H9 (cell line): ENCODE results near the gene PALS2. TPM values are rescaled to one million over a fixed set of nuclear protein-coding genes. Genes with fewer than 3 reads are reported as not detected.

Experiments used
- DNase-seq: peaks from one replicate; pipeline ENCODE4 v3.0.0-alpha.2; 2017
- H2AFZ ChIP-seq: one replicate; pipeline ENCODE4 v1.6.1; 2013; ENCODE audit warnings: mild to moderate bottlenecking, low read length, control low read depth, moderate library complexity
- H2AK5ac ChIP-seq: 2 replicates; pipeline ENCODE4 v1.6.1; 2013; ENCODE audit warnings: low read length, control low read depth, mixed read lengths; ENCODE audit not compliant: insufficient read length
- H2BK120ac ChIP-seq: one replicate; pipeline ENCODE4 v1.6.1; 2013; ENCODE audit warnings: low read depth, mild to moderate bottlenecking, low read length, control low read depth, inconsistent platforms; ENCODE audit not compliant: poor library complexity, severe bottlenecking
- H2BK12ac ChIP-seq: 2 replicates; pipeline ENCODE4 v1.6.1; 2013; ENCODE audit warnings: low read length, control low read depth, mixed read lengths, low read depth; ENCODE audit not compliant: insufficient read length
- H2BK15ac ChIP-seq: 2 replicates; pipeline ENCODE4 v1.6.1; 2013; ENCODE audit warnings: low read depth, low read length, control low read depth
- H2BK20ac ChIP-seq: one replicate; pipeline ENCODE4 v1.6.1; 2013; ENCODE audit warnings: low read depth, mild to moderate bottlenecking, low read length, control low read depth, inconsistent platforms; ENCODE audit not compliant: poor library complexity, severe bottlenecking
- H2BK5ac ChIP-seq: 2 replicates; pipeline ENCODE4 v1.6.1; 2013; ENCODE audit warnings: low read length, control low read depth, mixed read lengths; ENCODE audit not compliant: insufficient read length
- H3K14ac ChIP-seq: 2 replicates; pipeline ENCODE4 v1.6.1; 2013; ENCODE audit warnings: low read length, control low read depth; ENCODE audit not compliant: insufficient read depth
- H3K18ac ChIP-seq: 2 replicates; pipeline ENCODE4 v1.6.1; 2013; ENCODE audit warnings: low read depth, mild to moderate bottlenecking, mixed read lengths, low read length, control low read depth; ENCODE audit not compliant: insufficient read length
- H3K23ac ChIP-seq: 2 replicates; pipeline ENCODE4 v1.6.1; 2013; ENCODE audit warnings: low read length, control low read depth, mixed read lengths, low read depth; ENCODE audit not compliant: insufficient read length
- H3K23me2 ChIP-seq: 2 replicates; pipeline ENCODE4 v1.6.1; 2013; ENCODE audit warnings: low read depth, mild to moderate bottlenecking, mixed read lengths, low read length, control low read depth; ENCODE audit not compliant: insufficient read length, poor library complexity, severe bottlenecking
- H3K27ac ChIP-seq: 2 replicates; pipeline ENCODE4 v1.5.1; 2013; ENCODE audit warnings: low read length, control low read depth, mixed read lengths, low read depth; ENCODE audit not compliant: insufficient read length
- H3K27me3 ChIP-seq: 2 replicates; pipeline ENCODE4 v1.6.1; 2013; ENCODE audit warnings: low read length, control low read depth, inconsistent platforms; ENCODE audit not compliant: insufficient read depth
- H3K4ac ChIP-seq: 2 replicates; pipeline ENCODE4 v1.6.1; 2013; ENCODE audit warnings: low read depth, mild to moderate bottlenecking, control low read depth, inconsistent platforms, low read length, moderate library complexity
- H3K4me1 ChIP-seq: 2 replicates; pipeline ENCODE4 v1.6.1; 2013; ENCODE audit warnings: low read length, control low read depth, inconsistent platforms; ENCODE audit not compliant: insufficient read depth
- H3K4me2 ChIP-seq: 2 replicates; pipeline ENCODE4 v1.6.1; 2013; ENCODE audit warnings: low read length, control low read depth, mixed read lengths; ENCODE audit not compliant: insufficient read length, insufficient read depth
- H3K56ac ChIP-seq: 2 replicates; pipeline ENCODE4 v1.6.1; 2013; ENCODE audit warnings: low read depth, mild to moderate bottlenecking, mixed read lengths, low read length, control low read depth; ENCODE audit not compliant: insufficient read length
- H3K79me1 ChIP-seq: 2 replicates; pipeline ENCODE4 v1.6.1; 2013; ENCODE audit warnings: low read depth, mild to moderate bottlenecking, moderate library complexity, low read length, control low read depth, inconsistent platforms; ENCODE audit not compliant: insufficient read depth, poor library complexity, severe bottlenecking
- H3K79me2 ChIP-seq: 2 replicates; pipeline ENCODE4 v1.6.1; 2013; ENCODE audit warnings: low read length, control low read depth, inconsistent platforms; ENCODE audit not compliant: insufficient read depth
- H3K9ac ChIP-seq: 2 replicates; pipeline ENCODE4 v1.6.1; 2013; ENCODE audit warnings: low read length, control low read depth, mixed read lengths; ENCODE audit not compliant: insufficient read length; ENCODE audit errors: extremely low read depth
- H3K9me3 ChIP-seq: one replicate; pipeline ENCODE4 v1.6.1; 2013; ENCODE audit warnings: low read depth, low read length, inconsistent platforms; ENCODE audit not compliant: control insufficient read depth
- H3T11ph ChIP-seq: one replicate; pipeline ENCODE4 v1.6.1; 2013; ENCODE audit warnings: mild to moderate bottlenecking, low read length, control low read depth, inconsistent platforms
- H4K20me1 ChIP-seq: one replicate; pipeline ENCODE4 v1.6.1; 2013; ENCODE audit not compliant: control insufficient read depth, insufficient read length, insufficient read depth
- H4K5ac ChIP-seq: 2 replicates; pipeline ENCODE4 v1.6.1; 2013; ENCODE audit warnings: low read depth, mild to moderate bottlenecking, mixed read lengths, low read length, control low read depth; ENCODE audit not compliant: insufficient read length
- H4K8ac ChIP-seq: replicated peaks from 2 replicates; pipeline ENCODE4 v1.6.1; 2013; ENCODE audit warnings: low read length, control low read depth, mixed read lengths, low read depth; ENCODE audit not compliant: insufficient read length
- H4K91ac ChIP-seq: 2 replicates; pipeline ENCODE4 v1.6.1; 2013; ENCODE audit warnings: low read depth, mild to moderate bottlenecking, moderate library complexity, mixed read lengths, low read length, control low read depth; ENCODE audit not compliant: insufficient read length
- H3K27ac Mint-ChIP-seq, 3 experiments: 2 replicates in 2 of 3; 3 replicates in 1 of 3; pipeline ENCODE4 v1.8.0; 2020 to 2021; ENCODE audit warnings: mixed read lengths in 3 of 3, mild to moderate bottlenecking in 1 of 3, moderate library complexity in 1 of 3
- H3K27me3 Mint-ChIP-seq: 2 replicates; pipeline ENCODE4 v1.8.0; 2021; ENCODE audit warnings: low read depth, mild to moderate bottlenecking, moderate library complexity, mixed read lengths
- H3K36me3 Mint-ChIP-seq, 3 experiments: 2 replicates in 2 of 3; 3 replicates in 1 of 3; pipeline ENCODE4 v1.8.0; 2020 to 2021; ENCODE audit warnings: low read depth in 3 of 3, mixed read lengths in 3 of 3; ENCODE audit not compliant: insufficient read depth in 1 of 3
- H3K4me1 Mint-ChIP-seq, 2 experiments: 2 replicates each; pipeline ENCODE4 v1.8.0; 2020; ENCODE audit warnings: mixed read lengths in 2 of 2
- H3K4me3 Mint-ChIP-seq, 2 experiments: 2 replicates in 1 of 2; 3 replicates in 1 of 2; pipeline ENCODE4 v1.8.0; 2020 to 2021; ENCODE audit warnings: mild to moderate bottlenecking in 2 of 2, mixed read lengths in 2 of 2, moderate library complexity in 1 of 2
- H3K9me3 Mint-ChIP-seq, 2 experiments: 2 replicates in 1 of 2; 3 replicates in 1 of 2; pipeline ENCODE4 v1.8.0; 2020; ENCODE audit warnings: mild to moderate bottlenecking in 2 of 2, mixed read lengths in 2 of 2, moderate library complexity in 1 of 2
- CTCF ChIP-seq: fragments of 200-600 bp; sonication (generic); conservative IDR thresholded peaks from 3 replicates; pipeline ENCODE4 v1.8.0; 2021; ENCODE audit warnings: antibody characterized with exemption, mild to moderate bottlenecking
- WGBS: extraction: QIAGEN DNeasy Blood & Tissue Kit; methylation state at CpG from one replicate; pipeline ENCODE4 v1.1.7; 2013; ENCODE audit warnings: missing lambda C conversion rate, low lambda C conversion rate, mixed read lengths; ENCODE audit not compliant: insufficient read length; ENCODE audit errors: extremely low coverage; 5-methylcytosine and 5-hydroxymethylcytosine counted together
- total RNA-seq: library from RNA; stranded (reverse); gene quantifications from 2 replicates; pipeline ENCODE4 v1.2.1, GENCODE V29; 2021

PALS2 gene
- total RNA-seq, 1 experiment from 2014 or later = 63.1 TPM

GRCh38 chr7:24549991-24550390 is 23.3 kb upstream of the PALS2 start:
- Histone ChIP-seq H3K23ac (no peak overlapping the region), H3K79me1 (no peaks in the 10 kb centered on the region), H3K27ac (no peak overlapping the region), H2BK15ac (no peak overlapping the region), H3K14ac (no peak overlapping the region), H2AFZ (no peak overlapping the region), H3K4me1 (no peaks in the 10 kb centered on the region), H4K20me1 (no peaks in the 10 kb centered on the region), H3K9ac (no peak overlapping the region), H2BK5ac (no peak overlapping the region), H3K4me2 (no peak overlapping the region), H3K23me2 (no peaks in the 10 kb centered on the region), H3K27me3 (no peaks in the 10 kb centered on the region), H3K9me3 (no peaks in the 10 kb centered on the region), H3K56ac (no peak overlapping the region), H4K91ac (no peak overlapping the region), H2BK120ac (no peak overlapping the region), H3K18ac (no peak overlapping the region), H2AK5ac (no peak overlapping the region), H3T11ph (no peak overlapping the region), H2BK12ac (no peak overlapping the region), H3K4ac (no peak overlapping the region), H3K79me2 (no peaks in the 10 kb centered on the region), H4K8ac (no peak overlapping the region), H2BK20ac (no peak overlapping the region), H4K5ac (no peak overlapping the region)
- Mint-ChIP-seq H3K4me1 (peaks cover 0 to 5% of the 10 kb centered on the region in 2 experiments; a peak in 2 of 4 replicates), H3K36me3 (no peaks in the 10 kb centered on the region), H3K9me3 (no peaks in the 10 kb centered on the region), H3K27me3 (peaks cover 2% of the 10 kb centered on the region), H3K4me3 (no peak overlapping the region), H3K27ac (no peak overlapping the region)
- TF ChIP-seq CTCF = no peak
- DNase-seq = no peak
- no CpG with 5 or more reads among the region's 4 CpGs for WGBS
